C4-2B (cell line): ENCODE data around the gene ST6GALNAC3.

Source experiments
- CTCF ChIP-seq: fragments of 450-650 bp; conservative IDR thresholded peaks from 2 replicates; pipeline ENCODE4 v1.5.1; 2017; ENCODE audit warnings: mild to moderate bottlenecking
- ZFX ChIP-seq: fragments of 450-650 bp; IDR thresholded peaks from 2 replicates; pipeline ENCODE4 v1.6.1; 2017

- TF ChIP-seq CTCF (no peak), ZFX (no peak)
Measured at GRCh38 chr1:76302711-76303339, 228.3 kb downstream of the ST6GALNAC3 start.
